ENCODE measurements around the gene ALG12. TPM values are rescaled to one million over a fixed set of nuclear protein-coding genes. Genes with fewer than 3 reads are reported as not detected.

ALG12 gene
- total RNA-seq, 1 experiment from 2014 or later = 16.6 TPM

DNA sequence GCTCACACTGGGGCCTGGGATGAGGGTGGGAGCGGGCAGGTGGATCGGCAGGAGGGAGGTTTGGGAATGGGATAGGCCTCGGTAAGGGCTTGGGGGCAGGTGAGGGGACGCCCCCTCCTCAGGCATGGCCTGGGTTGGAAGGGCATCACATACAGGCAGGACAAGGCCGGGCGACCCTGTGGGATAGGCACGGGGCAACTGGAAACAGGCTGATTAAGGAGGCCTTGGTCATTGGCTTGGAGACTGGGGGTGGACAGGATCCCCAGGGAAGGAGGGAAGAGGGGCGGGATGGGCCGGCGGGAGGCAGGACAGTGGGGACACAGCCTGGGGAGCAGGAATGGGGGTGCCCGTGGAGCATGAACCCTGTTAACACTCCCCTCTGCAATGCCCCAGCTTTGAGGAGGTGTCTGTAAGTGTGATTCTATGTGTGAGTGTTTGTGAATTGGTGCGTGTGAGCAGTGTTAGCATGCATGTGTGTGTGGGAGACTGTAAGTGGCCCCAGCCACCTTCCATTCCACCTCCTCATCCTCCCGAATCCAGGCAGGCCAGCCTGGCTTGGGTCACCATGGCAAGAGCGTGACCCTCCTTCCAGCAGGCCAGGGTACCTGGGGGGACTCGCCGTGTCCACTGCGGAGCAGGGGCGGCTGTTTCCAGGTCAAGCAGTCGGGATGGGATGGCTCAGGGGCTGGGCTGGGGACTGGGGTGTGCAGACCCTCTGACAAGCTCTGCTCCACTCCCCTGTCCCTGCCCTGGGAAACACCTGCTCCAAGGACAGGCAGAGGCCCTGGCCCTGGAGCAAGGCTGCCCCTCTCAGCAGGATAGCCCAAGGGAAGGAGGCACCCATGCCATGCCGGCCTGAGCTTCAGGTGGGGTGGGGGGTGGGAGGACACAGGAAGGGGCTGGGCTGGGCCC, 38.9 kb upstream of the ALG12 start:
- Histone ChIP-seq H3K4me1 (ENCODE audit: control insufficient read depth in 1 of 2, insufficient read depth in 2 of 2, low read length in 2 of 2) (peaks cover 15 to 36% of the 10 kb centered on the region in 2 experiments), H3K9me2 (ENCODE audit: insufficient read depth) (no peaks in the 10 kb centered on the region), H3K4me2 (ENCODE audit: low read length) (no peak overlapping the region), H3K27me3 (ENCODE audit: insufficient read depth, low read length) (no peaks in the 10 kb centered on the region), H3K9me3 (ENCODE audit: control insufficient read depth in 1 of 2, insufficient read depth in 1 of 2, low read depth in 1 of 2, low read length in 2 of 2) (no peaks in the 10 kb centered on the region), H4K20me1 (ENCODE audit: insufficient read depth) (no peaks in the 10 kb centered on the region), H3K27ac (ENCODE audit: low read depth, low read length) (no peak overlapping the region), H2AFZ (ENCODE audit: low read depth, low read length, poor library complexity, severe bottlenecking) (no peak overlapping the region), H3K36me3 (ENCODE audit: control insufficient read depth in 1 of 2, insufficient read depth in 2 of 2, low read length in 2 of 2) (peaks cover 0 to 7% of the 10 kb centered on the region in 2 experiments; a peak in 1 of 4 replicates), H3K4me3 (replicated peaks in 1 of 2; ENCODE audit: low read depth in 1 of 2, low read length in 2 of 2) (no peak overlapping the region), H3K79me2 (ENCODE audit: insufficient read depth, low read length) (peaks cover 14% of the 10 kb centered on the region), H3K9ac (ENCODE audit: low read length) (no peak overlapping the region)
- CTCF ChIA-PET = no interaction called here
- BruUV-seq (replicated peaks) = no TSS peak
- intact Hi-C loops (cut with micrococcal nuclease) = no loop called here
- no peak for TF ChIP-seq SP1 (IDR thresholded peaks at IDR 0.05; ENCODE audit: low read depth)
- TF ChIP-seq, protein P1, sequence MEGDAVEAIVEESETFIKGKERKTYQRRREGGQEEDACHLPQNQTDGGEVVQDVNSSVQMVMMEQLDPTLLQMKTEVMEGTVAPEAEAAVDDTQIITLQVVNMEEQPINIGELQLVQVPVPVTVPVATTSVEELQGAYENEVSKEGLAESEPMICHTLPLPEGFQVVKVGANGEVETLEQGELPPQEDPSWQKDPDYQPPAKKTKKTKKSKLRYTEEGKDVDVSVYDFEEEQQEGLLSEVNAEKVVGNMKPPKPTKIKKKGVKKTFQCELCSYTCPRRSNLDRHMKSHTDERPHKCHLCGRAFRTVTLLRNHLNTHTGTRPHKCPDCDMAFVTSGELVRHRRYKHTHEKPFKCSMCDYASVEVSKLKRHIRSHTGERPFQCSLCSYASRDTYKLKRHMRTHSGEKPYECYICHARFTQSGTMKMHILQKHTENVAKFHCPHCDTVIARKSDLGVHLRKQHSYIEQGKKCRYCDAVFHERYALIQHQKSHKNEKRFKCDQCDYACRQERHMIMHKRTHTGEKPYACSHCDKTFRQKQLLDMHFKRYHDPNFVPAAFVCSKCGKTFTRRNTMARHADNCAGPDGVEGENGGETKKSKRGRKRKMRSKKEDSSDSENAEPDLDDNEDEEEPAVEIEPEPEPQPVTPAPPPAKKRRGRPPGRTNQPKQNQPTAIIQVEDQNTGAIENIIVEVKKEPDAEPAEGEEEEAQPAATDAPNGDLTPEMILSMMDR (IDR thresholded peaks at IDR 0.05 in 2 of 3, conservative IDR thresholded peaks at IDR 0.05 in 1 of 3; ENCODE audit: borderline replicate concordance in 1 of 3, insufficient read depth in 1 of 3, low read depth in 2 of 3, low read length in 2 of 3) = no peak
- TF ChIP-seq CBX3 (IDR thresholded peaks at IDR 0.05; ENCODE audit: low read depth) = no peak
- TF ChIP-seq EGR1 (IDR thresholded peaks at IDR 0.05; ENCODE audit: low read depth) = no peak
- TF ChIP-seq EZH2phosphoT487 (IDR thresholded peaks at IDR 0.05; ENCODE audit: borderline replicate concordance) = no peak
- TF ChIP-seq CEBPB (IDR thresholded peaks at IDR 0.05; ENCODE audit: low read depth) = no peak
- RAD21 ChIA-PET (ENCODE audit: low non-redundant PET in 1 of 2, low total read pairs in 2 of 2, uncharacterized antibody in 2 of 2, unreplicated experiment in 2 of 2) = no interaction called here
- POLR2A ChIA-PET = no interaction called here
- no peak for ATAC-seq
- no peak for DNase-seq (ENCODE audit: low read depth, low spot score)

DNA sequence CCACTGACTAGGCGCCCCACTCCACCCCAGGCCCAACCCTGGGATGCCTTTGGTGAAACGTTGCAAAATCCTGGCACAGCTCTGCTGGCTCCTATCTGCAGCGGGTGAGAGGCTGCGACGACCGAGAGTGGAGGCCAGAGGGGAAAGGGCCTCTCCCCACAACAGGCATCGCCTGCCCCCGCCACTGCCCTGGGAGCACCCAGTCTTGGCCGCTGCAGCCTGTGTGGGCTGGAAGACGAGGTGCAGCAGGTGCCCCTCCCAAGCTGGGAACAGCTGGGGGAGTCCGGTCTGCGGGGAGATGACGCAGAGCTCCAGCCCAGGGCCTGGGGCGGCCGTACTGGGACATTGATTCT, 38.2 kb upstream of the ALG12 start:
- Histone ChIP-seq H3K27ac (ENCODE audit: low read depth, low read length) (no peak overlapping the region), H3K79me2 (ENCODE audit: insufficient read depth, low read length) (peaks cover 6% of the 10 kb centered on the region), H3K9me2 (ENCODE audit: insufficient read depth) (no peaks in the 10 kb centered on the region), H3K4me3 (replicated peaks in 1 of 2; ENCODE audit: low read depth in 1 of 2, low read length in 2 of 2) (no peak overlapping the region), H2AFZ (ENCODE audit: low read depth, low read length, poor library complexity, severe bottlenecking) (no peak overlapping the region), H3K27me3 (ENCODE audit: insufficient read depth, low read length) (no peaks in the 10 kb centered on the region), H3K9me3 (ENCODE audit: control insufficient read depth in 1 of 2, insufficient read depth in 1 of 2, low read depth in 1 of 2, low read length in 2 of 2) (no peaks in the 10 kb centered on the region), H3K36me3 (ENCODE audit: control insufficient read depth in 1 of 2, insufficient read depth in 2 of 2, low read length in 2 of 2) (peaks cover 0 to 1% of the 10 kb centered on the region in 2 experiments; a peak in 1 of 4 replicates), H3K4me1 (ENCODE audit: control insufficient read depth in 1 of 2, insufficient read depth in 2 of 2, low read length in 2 of 2) (peaks cover 22 to 44% of the 10 kb centered on the region in 2 experiments), H4K20me1 (ENCODE audit: insufficient read depth) (no peaks in the 10 kb centered on the region), H3K4me2 (ENCODE audit: low read length) (no peak overlapping the region), H3K9ac (ENCODE audit: low read length) (no peak overlapping the region)
- ChIA-PET CTCF (no interaction called here), POLR2A (no interaction called here), RAD21 (ENCODE audit: low non-redundant PET in 1 of 2, low total read pairs in 2 of 2, uncharacterized antibody in 2 of 2, unreplicated experiment in 2 of 2) (no interaction called here)
- no TSS peak for BruUV-seq (replicated peaks)
- intact Hi-C loops (cut with micrococcal nuclease) = no loop called here
- ATAC-seq (no peak), DNase-seq (ENCODE audit: low read depth, low spot score) (no peak)
- TF ChIP-seq, protein P1 (IDR thresholded peaks at IDR 0.05 in 2 of 3, conservative IDR thresholded peaks at IDR 0.05 in 1 of 3; ENCODE audit: borderline replicate concordance in 1 of 3, insufficient read depth in 1 of 3, low read depth in 2 of 3, low read length in 2 of 3) = no peak
- TF ChIP-seq EZH2phosphoT487 (IDR thresholded peaks at IDR 0.05; ENCODE audit: borderline replicate concordance) (no peak), SRF (IDR thresholded peaks at IDR 0.05; ENCODE audit: low read depth) (no peak), ZNF274 (IDR thresholded peaks at IDR 0.05; ENCODE audit: low read depth, low read length) (no peak), EZH2 (IDR thresholded peaks at IDR 0.05) (no peak), ELF1 (IDR thresholded peaks at IDR 0.05; ENCODE audit: borderline replicate concordance, low read depth) (no peak), SIN3A (IDR thresholded peaks at IDR 0.05; ENCODE audit: low read depth) (no peak), RAD21 (IDR thresholded peaks at IDR 0.05; ENCODE audit: low read depth) (no peak), POLR2A (IDR thresholded peaks at IDR 0.05; ENCODE audit: borderline replicate concordance, extremely low read depth, insufficient read depth, insufficient read length) (no peak)
